Ovary (tissue), 9 donors: Measurements from ENCODE around the gene FAM47E. TPM values are rescaled to one million over a fixed set of nuclear protein-coding genes. Genes with fewer than 3 reads are reported as not detected.
A peak's percentile ranks its signal among the peaks of the same experiment; 100 is the strongest.

Experiments used
- DNase-seq, 5 donors: peaks; one replicate each; pipeline ENCODE4 v3.0.0-alpha.2; 2019 to 2020
- H3K27ac ChIP-seq, 2 donors: fragments of 200-600 bp; one replicate each; pipeline versions ENCODE4 v1.5.1 to v1.8.0; 2019 to 2022
- H3K27me3 ChIP-seq: fragments of 200-600 bp; one replicate; pipeline ENCODE4 v1.8.0; 2022
- H3K36me3 ChIP-seq: fragments of 200-600 bp; sonication (generic); one replicate; pipeline ENCODE4 v1.5.1; 2019
- H3K4me1 ChIP-seq: one replicate; pipeline ENCODE4 v1.8.1; 2013; ENCODE audit warnings: mild to moderate bottlenecking, moderate library complexity; ENCODE audit not compliant: insufficient read depth
- H3K4me3 ChIP-seq: fragments of 200-600 bp; sonication (generic); one replicate; pipeline ENCODE4 v1.5.1; 2017
- H3K9me3 ChIP-seq, 2 donors: fragments of 200-600 bp in 1 of 2; sonication (generic) in 1 of 2; one replicate each; pipeline versions ENCODE4 v1.5.1 to v1.8.1; 2013 to 2019; ENCODE audit warnings: mild to moderate bottlenecking in 1 of 2, moderate library complexity in 1 of 2
- EP300 ChIP-seq: sonication (generic); formaldehyde crosslinking; IDR thresholded peaks from one replicate; pipeline ENCODE4 v1.6.1; 2017; ENCODE audit warnings: antibody characterized with exemption
- POLR2A ChIP-seq: fragments of 450-650 bp; IDR thresholded peaks from one replicate; pipeline ENCODE4 v1.6.1; 2017; ENCODE audit warnings: antibody characterized with exemption, mild to moderate bottlenecking, moderate library complexity
- WGBS, 3 donors: extraction: QIAGEN DNeasy Blood & Tissue Kit in 1 of 3; methylation state at CpG; one replicate each; pipeline versions ENCODE4 v1.1.5 to v1.1.7; 2013 to 2017; 5-methylcytosine and 5-hydroxymethylcytosine counted together
- intact Hi-C, 4 donors: fragments of 100-400 bp; cut with DNase I; formaldehyde crosslinking; loops; one replicate each; pipeline versions ENCODE4 v1.11.0 to v1.15.1; 2022 to 2023
- polyA plus RNA-seq, 2 donors: library from polyadenylated mRNA; stranded (reverse); fragments of 200-250 nt in 1 of 2; fragments of 350-450 nt in 1 of 2; fragmentation: Illumina TruSeq in 1 of 2; extraction: RNeasy Lipid Tissue Mini Kit (QIAGEN cat#74804) in 1 of 2; gene quantifications; one replicate each; pipeline ENCODE4 v1.2.3, GENCODE V29; 2013 to 2014
- total RNA-seq, 7 donors: library from RNA; depleted of rRNA in 2 of 7; stranded (reverse); fragments of >200 nt in 2 of 7; fragmentation: NEBNext Ultra II Directional in 3 of 7; extraction: Animal tissue kit (Norgen Biotek cat#: 25700) in 3 of 7; gene quantifications; one replicate each; pipeline versions ENCODE4 v1.1.0 to v1.2.4, GENCODE V29; 2016 to 2023
- TF ChIP-seq, protein P1 (sequence below), 3 donors: fragments of 450-650 bp in 2 of 3; fragments of 200-600 bp in 1 of 3; IDR thresholded peaks; one replicate each; pipeline versions ENCODE4 v1.5.1 to v1.8.0; 2016 to 2022; ENCODE audit warnings: antibody characterized with exemption in 3 of 3, mild to moderate bottlenecking in 1 of 3
- donor health status: DM: no; HTN: no; CAD: no; lungs with moderate emphysema.
- donor health status: DM: no; HTN: no; CAD: no.
- donor health status: Bipolar disorder and iron deficiency.
- donor health status: DM: yes; HTN: yes; CAD: no.
- donor health status: DM: no; HTN: no; CAD: no.
- donor health status: DM: yes; HTN: yes; CAD: no.

The FAM47E gene
- total and polyA plus RNA-seq, 9 donors: 0.08 to 8.2 (median 2.1) TPM

- Histone ChIP-seq H3K9me3 (no peaks in the 10 kb centered on the region), H3K27ac (no peak overlapping the region), H3K4me3 (no peak overlapping the region), H3K36me3 (no peaks in the 10 kb centered on the region), H3K4me1 (peaks cover 4% of the 10 kb centered on the region), H3K27me3 (no peaks in the 10 kb centered on the region)
- TF ChIP-seq EP300: no peak
- TF ChIP-seq, protein P1, sequence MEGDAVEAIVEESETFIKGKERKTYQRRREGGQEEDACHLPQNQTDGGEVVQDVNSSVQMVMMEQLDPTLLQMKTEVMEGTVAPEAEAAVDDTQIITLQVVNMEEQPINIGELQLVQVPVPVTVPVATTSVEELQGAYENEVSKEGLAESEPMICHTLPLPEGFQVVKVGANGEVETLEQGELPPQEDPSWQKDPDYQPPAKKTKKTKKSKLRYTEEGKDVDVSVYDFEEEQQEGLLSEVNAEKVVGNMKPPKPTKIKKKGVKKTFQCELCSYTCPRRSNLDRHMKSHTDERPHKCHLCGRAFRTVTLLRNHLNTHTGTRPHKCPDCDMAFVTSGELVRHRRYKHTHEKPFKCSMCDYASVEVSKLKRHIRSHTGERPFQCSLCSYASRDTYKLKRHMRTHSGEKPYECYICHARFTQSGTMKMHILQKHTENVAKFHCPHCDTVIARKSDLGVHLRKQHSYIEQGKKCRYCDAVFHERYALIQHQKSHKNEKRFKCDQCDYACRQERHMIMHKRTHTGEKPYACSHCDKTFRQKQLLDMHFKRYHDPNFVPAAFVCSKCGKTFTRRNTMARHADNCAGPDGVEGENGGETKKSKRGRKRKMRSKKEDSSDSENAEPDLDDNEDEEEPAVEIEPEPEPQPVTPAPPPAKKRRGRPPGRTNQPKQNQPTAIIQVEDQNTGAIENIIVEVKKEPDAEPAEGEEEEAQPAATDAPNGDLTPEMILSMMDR (IDR thresholded peaks at IDR 0.05): no peak
- TF ChIP-seq POLR2A: no peak
- 69 to 79% (median 73%) methylated on average over 6 of the region's 6 CpGs for WGBS, 3 donors
- peak in 4 of 5 donors; percentile 27 to 46 (median 38) for DNase-seq
- intact Hi-C loops: loop anchor here in 1 of 4 donors (10.0 kb wide), 1 partner anchor 114 kb away; no protein-coding TSS in a partner anchor
These were observed 57.0 kb downstream of the FAM47E start for GRCh38 chr4:76308548-76308947.

DNA sequence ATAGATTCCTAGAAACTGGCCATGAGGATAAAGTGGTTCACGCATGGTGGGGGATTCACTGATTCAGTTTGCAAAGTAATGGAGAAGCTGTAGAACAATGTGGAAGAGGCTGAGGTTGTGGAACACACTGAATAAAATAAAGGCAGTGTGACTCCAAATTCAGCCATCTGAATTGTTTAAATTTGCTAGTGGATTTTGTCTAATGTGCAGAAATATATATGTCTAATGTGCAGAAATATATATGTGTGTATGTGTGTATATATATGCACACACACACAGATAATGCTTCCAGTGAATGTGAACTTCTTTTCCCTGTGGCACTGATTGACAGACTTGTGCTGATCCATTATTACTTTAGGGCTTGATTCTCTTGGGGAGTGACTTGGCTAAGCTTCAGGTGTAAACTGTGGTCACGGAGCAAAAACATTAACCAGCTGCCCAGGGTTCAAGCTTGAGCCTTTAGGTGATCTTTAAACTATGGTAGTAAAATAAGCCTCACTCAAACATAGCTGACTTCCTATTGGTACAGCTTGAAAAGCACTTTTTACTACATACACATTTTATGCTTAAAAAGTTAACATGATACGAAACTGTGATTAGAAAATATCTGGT lies 58.5 kb downstream of the FAM47E start:
- WGBS, 3 donors: 86 to 97% (median 87%) methylated on average over 3 of the region's 3 CpGs
- peaks cover 2% of the 10 kb centered on the region for H3K4me1 ChIP-seq
- H3K27me3 ChIP-seq: no peaks in the 10 kb centered on the region
- DNase-seq: no peak
- no peaks in the 10 kb centered on the region for H3K9me3 ChIP-seq
- no peak overlapping the region for H3K27ac ChIP-seq
- TF ChIP-seq EP300 (no peak), POLR2A (no peak)
- TF ChIP-seq, protein P1 (IDR thresholded peaks at IDR 0.05): no peak
- H3K4me3 ChIP-seq: no peak overlapping the region
- intact Hi-C loops: loop anchor here in 1 of 4 donors (10.0 kb wide), 1 partner anchor 115 kb away; no protein-coding TSS in a partner anchor
- H3K36me3 ChIP-seq: no peaks in the 10 kb centered on the region

DNA sequence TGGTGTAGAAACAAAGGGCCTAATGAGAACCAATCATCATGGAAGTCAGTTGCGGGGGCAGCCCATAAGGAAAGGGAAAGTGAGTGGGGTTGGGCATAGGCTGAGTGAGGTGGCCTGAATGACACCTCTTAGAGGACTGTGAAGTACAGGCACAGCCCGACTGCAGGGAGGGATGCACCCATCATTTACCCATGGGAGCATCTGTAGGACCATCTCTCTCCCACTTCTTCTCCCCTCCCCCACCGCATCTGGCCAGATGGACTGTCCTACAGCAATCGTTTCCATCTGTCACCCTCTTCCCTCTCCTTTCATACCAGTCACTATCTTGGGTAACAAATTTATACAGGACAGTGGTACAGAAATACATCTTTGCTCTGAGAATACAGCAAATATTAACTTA lies 59.2 kb downstream of the FAM47E start:
- Histone ChIP-seq H3K27ac (no peak overlapping the region), H3K27me3 (no peaks in the 10 kb centered on the region), H3K36me3 (no peaks in the 10 kb centered on the region), H3K9me3 (no peaks in the 10 kb centered on the region), H3K4me3 (no peak overlapping the region), H3K4me1 (peaks cover 2% of the 10 kb centered on the region)
- WGBS, 3 donors: 71 to 77% (median 74%) methylated on average over 4 of the region's 4 CpGs
- no peak for DNase-seq
- intact Hi-C loops: no loop called here
- TF ChIP-seq EP300 (no peak), POLR2A (no peak)
- TF ChIP-seq, protein P1 (IDR thresholded peaks at IDR 0.05): no peak

DNA sequence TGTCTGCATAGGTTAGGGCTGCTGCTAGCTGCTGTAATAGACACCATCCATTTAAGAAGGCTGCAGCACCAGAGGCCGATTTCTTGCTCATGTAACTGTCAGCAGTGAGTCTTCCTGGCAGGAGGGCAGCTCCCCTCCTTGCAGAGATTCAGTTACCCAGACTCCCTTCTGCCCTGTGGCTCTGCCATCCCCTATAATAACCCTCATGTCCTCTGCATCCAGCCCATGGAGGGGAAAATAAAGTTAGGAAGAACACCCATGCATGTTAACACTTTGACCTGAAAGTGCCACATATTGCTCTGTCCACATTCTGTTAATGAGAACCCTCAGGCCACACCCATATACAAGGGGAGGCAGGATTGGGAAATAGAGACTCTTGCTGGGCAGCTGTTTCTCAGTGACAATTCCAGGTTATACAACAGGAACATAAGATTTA lies 60.4 kb downstream of the FAM47E start:
- H3K9me3 ChIP-seq: no peaks in the 10 kb centered on the region
- no peaks in the 10 kb centered on the region for H3K27me3 ChIP-seq
- H3K36me3 ChIP-seq: no peaks in the 10 kb centered on the region
- TF ChIP-seq EP300: no peak
- TF ChIP-seq, protein P1 (IDR thresholded peaks at IDR 0.05): no peak
- intact Hi-C loops: no loop called here
- peaks cover 2% of the 10 kb centered on the region for H3K4me1 ChIP-seq
- no peak overlapping the region for H3K4me3 ChIP-seq
- DNase-seq: no peak
- H3K27ac ChIP-seq: no peak overlapping the region
- WGBS, 3 donors: 49 to 67% (median 55%) methylated on average over 1 of the region's 1 CpG
